Hepatocyte (in vitro differentiated cells): ENCODE data around the gene SARS2. TPM values are rescaled to one million over a fixed set of nuclear protein-coding genes. Genes with fewer than 3 reads are reported as not detected.
"Not testable (repeated sequence)": the region's sequence is repeated elsewhere in the genome, so short reads cannot be mapped to it uniquely, and the experiment has no call there.

Experiments used
- DNase-seq: peaks from one replicate; pipeline ENCODE4 v3.0.0-alpha.2; 2016; ENCODE audit warnings: low spot score
- H2AFZ ChIP-seq: fragments of 200-600 bp; sonication (generic); 2 replicates; pipeline ENCODE4 v1.6.0; 2016; ENCODE audit warnings: antibody characterized with exemption, mild to moderate bottlenecking
- H3K27ac ChIP-seq: fragments of 200-600 bp; sonication (generic); 2 replicates; pipeline ENCODE4 v1.5.1; 2016; ENCODE audit warnings: mild to moderate bottlenecking
- H3K27me3 ChIP-seq: fragments of 200-600 bp; sonication (generic); 2 replicates; pipeline ENCODE4 v1.6.1; 2016
- H3K36me3 ChIP-seq: fragments of 200-600 bp; sonication (generic); replicated peaks from 2 replicates; pipeline ENCODE4 v1.5.1; 2016; ENCODE audit warnings: low read depth; ENCODE audit not compliant: insufficient read depth
- H3K4me1 ChIP-seq: fragments of 200-600 bp; sonication (generic); 2 replicates; pipeline ENCODE4 v1.5.1; 2016; ENCODE audit warnings: mild to moderate bottlenecking, moderate library complexity; ENCODE audit not compliant: insufficient read depth
- H3K4me2 ChIP-seq: fragments of 200-600 bp; sonication (generic); 2 replicates; pipeline ENCODE4 v1.6.0; 2016
- H3K4me3 ChIP-seq: fragments of 200-600 bp; sonication (generic); 2 replicates; pipeline ENCODE4 v1.5.1; 2016; ENCODE audit warnings: mild to moderate bottlenecking
- H3K79me2 ChIP-seq: fragments of 200-600 bp; sonication (generic); 2 replicates; pipeline ENCODE4 v1.6.0; 2017; ENCODE audit warnings: mild to moderate bottlenecking
- H3K9me2 ChIP-seq: fragments of 200-600 bp; sonication (generic); replicated peaks from 2 replicates; pipeline ENCODE4 v1.6.0; 2017; ENCODE audit warnings: mild to moderate bottlenecking; ENCODE audit not compliant: insufficient read depth
- H3K9me3 ChIP-seq: fragments of 200-600 bp; sonication (generic); 2 replicates; pipeline ENCODE4 v1.5.1; 2016; ENCODE audit warnings: low read depth, mild to moderate bottlenecking
- H4K20me1 ChIP-seq: fragments of 200-600 bp; sonication (generic); 2 replicates; pipeline ENCODE4 v1.6.0; 2016; ENCODE audit warnings: mild to moderate bottlenecking; ENCODE audit not compliant: insufficient read depth, poor library complexity, severe bottlenecking
- EZH2 ChIP-seq: fragments of 200-600 bp; sonication (generic); IDR thresholded peaks from 2 replicates; pipeline ENCODE4 v1.6.1; 2016; ENCODE audit warnings: antibody characterized with exemption, mild to moderate bottlenecking, borderline replicate concordance
- EZH2phosphoT487 ChIP-seq: fragments of 200-600 bp; sonication (generic); IDR thresholded peaks from one replicate; pipeline ENCODE4 v1.6.1; 2018; ENCODE audit warnings: antibody characterized with exemption, mild to moderate bottlenecking, low read depth, moderate library complexity; ENCODE audit not compliant: unreplicated experiment, severe bottlenecking
- WGBS: methylation state at CpG from one replicate; pipeline ENCODE4 v1.1.6; 2016; ENCODE audit warnings: low lambda C conversion rate; ENCODE audit errors: missing lambda C conversion rate; 5-methylcytosine and 5-hydroxymethylcytosine counted together
- polyA plus RNA-seq: library from polyadenylated mRNA; unstranded; fragments of >200 nt; fragmentation: Nextera tagmentation; extraction: Ambion mirVana; gene quantifications from 2 replicates; pipeline ENCODE4 v1.2.1, GENCODE V29; 2016
- total RNA-seq: library from RNA; depleted of rRNA; stranded (reverse); fragments of >200 nt; gene quantifications from 2 replicates; pipeline ENCODE4 v1.2.3, GENCODE V29; 2014
- TF ChIP-seq, protein P1 (sequence below): fragments of 200-600 bp; sonication (generic); IDR thresholded peaks from 2 replicates; pipeline ENCODE4 v1.5.1; 2016; ENCODE audit warnings: antibody characterized with exemption, mild to moderate bottlenecking; ENCODE audit not compliant: poor library complexity

Gene SARS2
- total and polyA plus RNA-seq, 2 experiments from 2014 or later, result 24.2 to 47.7 TPM

DNA sequence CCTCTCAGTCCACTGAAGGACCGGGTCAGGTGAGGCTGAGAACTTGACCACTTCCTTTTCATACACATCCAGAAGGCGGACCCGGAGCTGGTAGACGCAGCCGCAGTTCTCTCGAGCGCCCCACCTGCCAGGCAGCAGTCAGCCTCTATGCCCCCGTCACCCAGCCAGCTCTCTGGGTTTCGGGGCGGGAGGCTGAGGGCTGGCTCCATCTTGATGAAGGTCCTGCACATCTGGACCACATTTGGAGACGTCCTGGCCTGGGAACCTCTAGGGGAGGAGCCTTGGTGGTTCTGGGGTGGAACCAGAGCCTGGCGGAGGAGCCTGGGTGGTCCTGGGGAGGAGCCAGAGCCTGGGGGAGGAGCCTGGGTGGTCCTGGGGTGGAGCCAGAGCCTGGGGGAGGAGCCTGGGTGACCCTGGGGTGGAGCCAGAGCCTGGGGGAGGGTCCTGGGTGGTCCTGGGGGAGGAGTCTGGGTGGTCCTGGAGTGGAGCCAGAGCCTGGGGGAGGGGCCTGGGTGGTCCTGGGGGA is 14.5 kb upstream of the SARS2 start:
- H3K9me3 ChIP-seq, result no peaks in the 10 kb centered on the region
- no peaks in the 10 kb centered on the region for H4K20me1 ChIP-seq
- no peaks in the 10 kb centered on the region for H3K79me2 ChIP-seq
- H3K4me1 ChIP-seq, result peaks cover 3% of the 10 kb centered on the region
- no peak overlapping the region for H3K4me3 ChIP-seq
- no peak overlapping the region for H3K27ac ChIP-seq
- H3K36me3 ChIP-seq, result no peaks in the 10 kb centered on the region
- TF ChIP-seq EZH2phosphoT487, result no peak
- TF ChIP-seq EZH2, result no peak
- TF ChIP-seq, protein P1, sequence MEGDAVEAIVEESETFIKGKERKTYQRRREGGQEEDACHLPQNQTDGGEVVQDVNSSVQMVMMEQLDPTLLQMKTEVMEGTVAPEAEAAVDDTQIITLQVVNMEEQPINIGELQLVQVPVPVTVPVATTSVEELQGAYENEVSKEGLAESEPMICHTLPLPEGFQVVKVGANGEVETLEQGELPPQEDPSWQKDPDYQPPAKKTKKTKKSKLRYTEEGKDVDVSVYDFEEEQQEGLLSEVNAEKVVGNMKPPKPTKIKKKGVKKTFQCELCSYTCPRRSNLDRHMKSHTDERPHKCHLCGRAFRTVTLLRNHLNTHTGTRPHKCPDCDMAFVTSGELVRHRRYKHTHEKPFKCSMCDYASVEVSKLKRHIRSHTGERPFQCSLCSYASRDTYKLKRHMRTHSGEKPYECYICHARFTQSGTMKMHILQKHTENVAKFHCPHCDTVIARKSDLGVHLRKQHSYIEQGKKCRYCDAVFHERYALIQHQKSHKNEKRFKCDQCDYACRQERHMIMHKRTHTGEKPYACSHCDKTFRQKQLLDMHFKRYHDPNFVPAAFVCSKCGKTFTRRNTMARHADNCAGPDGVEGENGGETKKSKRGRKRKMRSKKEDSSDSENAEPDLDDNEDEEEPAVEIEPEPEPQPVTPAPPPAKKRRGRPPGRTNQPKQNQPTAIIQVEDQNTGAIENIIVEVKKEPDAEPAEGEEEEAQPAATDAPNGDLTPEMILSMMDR, result no peak
- DNase-seq, result no peak
- H3K27me3 ChIP-seq, result no peaks in the 10 kb centered on the region
- no peaks in the 10 kb centered on the region for H3K9me2 ChIP-seq
- no peak overlapping the region for H3K4me2 ChIP-seq
- H2AFZ ChIP-seq, result no peak overlapping the region
- WGBS, result 93% methylated on average over 11 of the region's 12 CpGs

DNA sequence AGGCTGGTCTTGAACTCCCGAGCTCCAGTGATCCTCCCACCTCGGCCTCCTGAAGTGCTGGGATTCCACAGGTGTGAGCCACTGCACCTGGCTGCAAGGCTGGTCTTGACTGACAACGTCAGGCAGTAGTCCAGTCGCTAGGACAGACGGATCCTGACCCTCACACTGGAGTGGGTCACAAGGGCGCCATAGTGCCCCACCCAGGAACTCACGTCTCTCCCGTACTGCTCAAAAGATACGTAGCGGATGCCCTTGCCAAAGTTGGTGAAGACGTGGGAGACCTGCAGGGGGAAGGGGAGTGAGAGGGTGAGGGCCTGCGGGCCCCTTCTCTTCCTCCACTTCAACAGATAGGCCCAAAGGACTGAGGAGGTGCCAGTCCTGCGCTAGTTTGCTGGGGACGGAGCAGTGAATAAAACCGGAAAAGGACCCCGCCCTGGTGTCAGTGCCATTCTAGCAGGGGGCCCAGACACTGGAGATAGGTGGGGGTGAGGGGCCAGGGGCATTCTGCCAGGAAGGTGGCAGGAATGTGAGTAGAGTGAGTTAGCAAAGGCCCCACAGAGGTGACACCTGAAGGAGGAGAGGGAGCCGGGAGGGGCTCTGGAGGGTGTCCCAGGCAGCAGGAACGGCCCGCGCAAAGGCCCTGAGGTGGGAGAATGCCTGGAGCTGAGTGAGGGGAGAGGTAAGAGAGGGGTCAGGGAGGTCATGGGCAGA is 12.1 kb upstream of the SARS2 start:
- H3K27ac ChIP-seq, result no peak overlapping the region
- no peaks in the 10 kb centered on the region for H3K79me2 ChIP-seq
- TF ChIP-seq EZH2 (no peak), EZH2phosphoT487 (no peak)
- TF ChIP-seq, protein P1, result no peak
- H3K4me1 ChIP-seq, result no peaks in the 10 kb centered on the region
- no peaks in the 10 kb centered on the region for H3K27me3 ChIP-seq
- WGBS, result 87% methylated on average over 20 of the region's 20 CpGs
- no peak overlapping the region for H3K4me2 ChIP-seq
- H3K4me3 ChIP-seq, result no peak overlapping the region
- H4K20me1 ChIP-seq, result no peaks in the 10 kb centered on the region
- no peak overlapping the region for H2AFZ ChIP-seq
- no peak for DNase-seq
- no peaks in the 10 kb centered on the region for H3K36me3 ChIP-seq
- H3K9me2 ChIP-seq, result no peaks in the 10 kb centered on the region
- H3K9me3 ChIP-seq, result no peaks in the 10 kb centered on the region

DNA sequence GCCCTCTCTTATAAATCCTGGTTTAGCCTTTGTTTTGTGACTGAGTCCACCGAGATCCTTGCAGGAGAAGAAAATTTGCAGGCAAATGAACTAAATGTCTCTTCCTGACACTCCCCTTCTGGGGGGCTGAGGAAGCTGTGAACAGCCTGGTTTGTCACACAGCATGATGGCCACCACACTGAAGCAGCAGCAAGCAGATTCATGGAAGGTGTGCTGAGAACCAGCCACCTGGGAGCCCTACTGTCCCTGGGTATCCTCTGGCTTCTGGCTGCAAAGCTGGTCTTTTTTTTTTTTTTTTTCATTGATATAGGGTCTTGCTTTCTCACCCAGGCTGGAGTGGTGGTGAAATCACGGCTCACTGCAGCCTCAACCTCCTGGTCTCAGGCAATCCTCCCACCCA is 11.4 kb upstream of the SARS2 start:
- H4K20me1 ChIP-seq, result no peaks in the 10 kb centered on the region
- no peaks in the 10 kb centered on the region for H3K36me3 ChIP-seq
- TF ChIP-seq, protein P1, result no peak
- H3K4me1 ChIP-seq, result no peaks in the 10 kb centered on the region
- no peak overlapping the region for H3K4me3 ChIP-seq
- no peak overlapping the region for H2AFZ ChIP-seq
- H3K9me2 ChIP-seq, result no peaks in the 10 kb centered on the region
- 86% methylated on average over 2 of the region's 2 CpGs for WGBS
- no peaks in the 10 kb centered on the region for H3K27me3 ChIP-seq
- no peak overlapping the region for H3K27ac ChIP-seq
- no peak overlapping the region for H3K4me2 ChIP-seq
- no peaks in the 10 kb centered on the region for H3K79me2 ChIP-seq
- H3K9me3 ChIP-seq, result no peaks in the 10 kb centered on the region
- DNase-seq, result no peak

DNA sequence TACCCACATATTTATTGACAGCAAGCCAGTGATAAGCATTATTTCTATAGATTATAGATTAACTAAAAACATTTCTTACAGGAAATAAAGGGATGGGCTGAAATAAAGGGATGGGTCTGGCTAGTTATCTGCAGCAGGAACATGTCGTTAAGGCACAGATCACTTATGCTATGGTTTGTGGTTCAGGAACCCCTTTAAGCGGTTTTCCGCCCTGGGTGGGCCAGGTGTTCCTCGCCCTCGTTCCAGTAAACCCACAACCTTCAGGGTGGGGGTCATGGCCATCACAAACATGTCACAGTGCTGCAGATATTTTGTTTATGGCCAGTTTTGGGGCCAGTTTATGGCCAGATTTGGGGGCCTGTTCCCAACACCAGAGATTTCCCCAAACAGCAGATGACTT is 10.9 kb upstream of the SARS2 start:
- not testable (repeated sequence) for H3K4me3 ChIP-seq, H3K27ac ChIP-seq, H3K9me3 ChIP-seq, H3K36me3 ChIP-seq, H3K4me2 ChIP-seq, H3K79me2 ChIP-seq, DNase-seq, H3K9me2 ChIP-seq, H3K27me3 ChIP-seq, H4K20me1 ChIP-seq, H3K4me1 ChIP-seq, H2AFZ ChIP-seq
- 93% methylated on average over 5 of the region's 5 CpGs for WGBS
